ENCODE results near the gene KRTAP10-10. TPM values are rescaled to one million over a fixed set of nuclear protein-coding genes. Genes with fewer than 3 reads are reported as not detected.
A peak's percentile ranks its signal among the peaks of the same experiment; 100 is the strongest.

KRTAP10-10 gene
- total RNA-seq, 2 experiments from 2014 or later: not detected

DNA sequence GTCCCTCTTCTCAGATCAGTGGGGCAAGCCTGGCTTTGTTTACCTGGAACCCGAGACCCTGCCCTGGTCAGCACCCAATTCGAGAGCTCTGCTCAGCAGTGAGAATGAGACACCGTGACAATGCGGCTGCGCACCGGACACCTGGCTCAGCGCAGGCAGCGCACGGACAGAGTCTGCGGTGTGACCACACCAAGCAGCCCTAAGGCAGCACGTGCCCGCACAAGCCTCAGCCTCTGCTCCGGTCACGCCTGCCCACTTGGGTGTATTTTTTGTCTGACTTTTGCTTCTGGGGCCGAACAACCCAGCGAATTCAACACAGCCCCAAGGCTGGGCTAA, 20.6 kb upstream of the KRTAP10-10 start:
- no peak overlapping the region for H3K4me3 Mint-ChIP-seq
- TF ChIP-seq CTCF (IDR thresholded peaks at IDR 0.05): no peak
- peaks cover 41% of the 10 kb centered on the region for H3K4me1 Mint-ChIP-seq (ENCODE audit: low read depth)
- no peaks in the 10 kb centered on the region for H3K27me3 Mint-ChIP-seq
- CTCF ChIA-PET: no interaction called here
- DNase-seq (no peak), ATAC-seq (no peak)
- H3K27ac Mint-ChIP-seq: no peak overlapping the region
- H3K9me3 Mint-ChIP-seq: peaks cover 26% of the 10 kb centered on the region
- POLR2A ChIA-PET: interaction anchor here (0.6 kb wide), 1 partner anchor 307 kb away, joined by 3 read pairs; no protein-coding TSS in a partner anchor
- intact Hi-C loops (cut with micrococcal nuclease): no loop called here
- peaks cover 20% of the 10 kb centered on the region for H3K36me3 Mint-ChIP-seq (ENCODE audit: low read depth)

DNA sequence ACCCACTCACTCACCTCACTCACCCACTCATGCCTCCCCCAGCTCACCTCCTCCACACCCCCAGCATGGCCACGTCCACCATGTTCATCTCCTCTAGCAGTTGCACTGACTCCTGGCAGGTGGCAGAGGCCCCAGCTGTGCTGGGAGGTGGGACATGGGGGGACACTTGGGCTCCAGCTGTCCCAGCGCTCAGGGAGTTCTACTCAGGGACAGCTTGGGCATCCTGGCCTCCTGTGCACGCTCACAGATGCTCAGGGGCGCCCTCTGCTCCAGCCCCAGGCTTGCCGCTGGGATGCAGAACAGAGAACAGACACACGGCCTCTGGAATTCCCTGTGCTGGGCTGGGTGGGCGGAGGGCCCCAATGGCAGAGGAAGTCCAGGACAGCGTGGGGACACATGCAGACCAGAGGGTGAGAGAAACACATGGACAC, 20.1 kb upstream of the KRTAP10-10 start:
- POLR2A ChIA-PET: no interaction called here

DNA sequence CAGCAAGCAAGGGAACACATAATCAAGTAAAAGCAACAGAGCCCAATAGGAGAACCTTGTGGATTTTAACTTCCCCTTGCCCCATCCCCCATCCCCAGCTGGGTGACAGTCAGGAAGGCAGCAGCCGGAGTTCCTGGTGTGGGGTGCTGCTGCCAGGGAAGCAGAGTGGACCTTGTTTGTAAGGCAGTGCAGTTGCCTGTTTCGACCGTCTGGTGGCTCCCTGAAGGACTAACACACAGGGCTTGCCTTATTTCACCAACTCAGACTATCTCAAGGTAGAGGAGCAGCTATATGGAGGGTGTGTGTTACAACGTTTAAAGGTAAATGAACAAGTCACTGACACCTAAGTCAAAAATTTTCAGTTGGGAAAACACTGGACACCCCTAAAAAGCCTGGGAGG, 18.7 kb upstream of the KRTAP10-10 start:
- DNase-seq: peak; percentile 24
- H3K4me1 Mint-ChIP-seq (ENCODE audit: low read depth): peaks cover 41% of the 10 kb centered on the region
- H3K36me3 Mint-ChIP-seq (ENCODE audit: low read depth): peaks cover 27% of the 10 kb centered on the region

More for the DNA sequence above, 20.1 kb upstream of the KRTAP10-10 start:
- no peak overlapping the region for H3K4me3 Mint-ChIP-seq
- H3K4me1 Mint-ChIP-seq (ENCODE audit: low read depth): peaks cover 41% of the 10 kb centered on the region
- no peak overlapping the region for H3K27ac Mint-ChIP-seq
- DNase-seq: no peak
- intact Hi-C loops (cut with micrococcal nuclease): no loop called here
- no peak for ATAC-seq
- H3K36me3 Mint-ChIP-seq (ENCODE audit: low read depth): peaks cover 20% of the 10 kb centered on the region
- peaks cover 28% of the 10 kb centered on the region for H3K9me3 Mint-ChIP-seq
- no peaks in the 10 kb centered on the region for H3K27me3 Mint-ChIP-seq
- no peak for TF ChIP-seq CTCF (IDR thresholded peaks at IDR 0.05)
- CTCF ChIA-PET: no interaction called here

DNA sequence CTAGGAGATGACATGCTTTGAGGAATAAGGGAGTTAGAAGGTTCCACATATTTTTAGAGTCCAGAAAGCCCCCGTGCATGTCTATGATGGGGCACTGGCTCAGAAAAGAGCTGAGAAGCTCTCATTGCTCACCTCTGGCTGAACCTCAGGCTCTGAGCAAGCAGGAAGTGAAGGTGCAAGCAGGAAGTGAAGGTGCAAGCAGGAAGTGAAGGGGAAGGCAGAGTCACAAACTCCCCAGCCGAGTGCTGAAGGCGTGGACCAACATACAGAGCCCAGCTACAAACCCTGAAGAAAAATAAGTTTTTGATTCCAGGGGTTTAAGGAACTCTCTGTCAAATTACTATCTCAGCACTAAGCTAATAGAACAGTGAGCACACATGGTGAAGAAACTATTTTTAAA, 18.2 kb upstream of the KRTAP10-10 start:
- POLR2A ChIA-PET: interaction anchor here (0.6 to 1.1 kb wide), 3 partner anchors 12 to 462 kb away, joined by 3 to 4 read pairs (median 3); no protein-coding TSS in a partner anchor
- peak overlapping the region; percentile 81 for H3K27ac Mint-ChIP-seq

More for the DNA sequence above, 18.7 kb upstream of the KRTAP10-10 start:
- Mint-ChIP-seq H3K27me3 (no peaks in the 10 kb centered on the region), H3K9me3 (peaks cover 41% of the 10 kb centered on the region), H3K4me3 (peak overlapping the region; percentile 13), H3K27ac (peak overlapping the region; percentile 81)
- peak; percentile 55 for ATAC-seq
- POLR2A ChIA-PET: interaction anchor here (0.6 to 1.1 kb wide), 2 partner anchors 12 to 127 kb away, joined by 3 to 4 read pairs; no protein-coding TSS in a partner anchor
- no peak for TF ChIP-seq CTCF (IDR thresholded peaks at IDR 0.05)
- intact Hi-C loops (cut with micrococcal nuclease): no loop called here
- CTCF ChIA-PET: interaction anchor here (1.0 to 2.0 kb wide), 6 partner anchors 27 to 124 kb away, joined by 3 to 8 read pairs (median 4); no protein-coding TSS in a partner anchor

More for the DNA sequence above, 18.2 kb upstream of the KRTAP10-10 start:
- no peak for TF ChIP-seq CTCF (IDR thresholded peaks at IDR 0.05)
- Mint-ChIP-seq H3K4me1 (ENCODE audit: low read depth) (peaks cover 41% of the 10 kb centered on the region), H3K9me3 (peaks cover 45% of the 10 kb centered on the region), H3K36me3 (ENCODE audit: low read depth) (peaks cover 28% of the 10 kb centered on the region), H3K27me3 (no peaks in the 10 kb centered on the region), H3K4me3 (peak overlapping the region; percentile 13)
- ATAC-seq: peak; percentile 97
- peak; percentile 70 for DNase-seq
- CTCF ChIA-PET: interaction anchor here (0.7 to 2.0 kb wide), 7 partner anchors 26 to 123 kb away, joined by 3 to 8 read pairs (median 4); no protein-coding TSS in a partner anchor
- intact Hi-C loops (cut with micrococcal nuclease): no loop called here

Measured in activated CD8-positive, alpha-beta T cell treated with anti-CD3 and anti-CD28 coated beads for 36 hours (primary cell).